ENCODE results near the gene UBE2E2. TPM values are rescaled to one million over a fixed set of nuclear protein-coding genes. Genes with fewer than 3 reads are reported as not detected.

UBE2E2 gene
- total and polyA plus RNA-seq, 2 experiments from 2014 or later = 140 to 246 TPM

- Histone ChIP-seq H3K27ac (no peak overlapping the region), H3K36me3 (no peaks in the 10 kb centered on the region), H3K4me3 (no peak overlapping the region), H3K9me3 (ENCODE audit: low read depth) (no peaks in the 10 kb centered on the region), H3K4me1 (ENCODE audit: low read depth) (no peaks in the 10 kb centered on the region), H3K27me3 (no peaks in the 10 kb centered on the region)
- no peak for DNase-seq (ENCODE audit: low read depth in 1 of 2, low spot score in 1 of 2)
- TF ChIP-seq CTCF (IDR thresholded peaks at IDR 0.05; ENCODE audit: low read depth, low read length) = no peak
Observed at GRCh38 chr3:23213813-23214212, 10.7 kb downstream of the UBE2E2 start.

GRCh38 chr3:23217872-23218554, 14.9 kb downstream of the UBE2E2 start:
- no peak for DNase-seq (ENCODE audit: low read depth in 1 of 2, low spot score in 1 of 2)
- TF ChIP-seq CTCF (IDR thresholded peaks at IDR 0.05; ENCODE audit: low read depth, low read length) = no peak
- H3K4me1 ChIP-seq (ENCODE audit: low read depth) = no peaks in the 10 kb centered on the region

GRCh38 chr3:23219117-23219516, 16.0 kb downstream of the UBE2E2 start:
- TF ChIP-seq CTCF (IDR thresholded peaks at IDR 0.05; ENCODE audit: low read depth, low read length) = no peak
- no peaks in the 10 kb centered on the region for H3K27me3 ChIP-seq
- H3K27ac ChIP-seq = no peak overlapping the region
- H3K9me3 ChIP-seq (ENCODE audit: low read depth) = no peaks in the 10 kb centered on the region
- H3K36me3 ChIP-seq = no peaks in the 10 kb centered on the region
- no peak overlapping the region for H3K4me3 ChIP-seq
- no peaks in the 10 kb centered on the region for H3K4me1 ChIP-seq (ENCODE audit: low read depth)
- DNase-seq (ENCODE audit: low read depth in 1 of 2, low spot score in 1 of 2) = no peak

More at GRCh38 chr3:23217872-23218554, 14.9 kb downstream of the UBE2E2 start:
- no peak overlapping the region for H3K27ac ChIP-seq
- H3K9me3 ChIP-seq (ENCODE audit: low read depth) = no peaks in the 10 kb centered on the region
- no peaks in the 10 kb centered on the region for H3K36me3 ChIP-seq
- H3K27me3 ChIP-seq = no peaks in the 10 kb centered on the region
- H3K4me3 ChIP-seq = no peak overlapping the region

GRCh38 chr3:23219552-23219951, 16.4 kb downstream of the UBE2E2 start:
- no peak for TF ChIP-seq CTCF (IDR thresholded peaks at IDR 0.05; ENCODE audit: low read depth, low read length)
- H3K27me3 ChIP-seq = no peaks in the 10 kb centered on the region
- H3K4me3 ChIP-seq = no peak overlapping the region

GRCh38 chr3:23221136-23221535, 18.0 kb downstream of the UBE2E2 start:
- Histone ChIP-seq H3K4me1 (ENCODE audit: low read depth) (no peaks in the 10 kb centered on the region), H3K27ac (no peak overlapping the region), H3K27me3 (no peaks in the 10 kb centered on the region), H3K9me3 (ENCODE audit: low read depth) (no peaks in the 10 kb centered on the region), H3K36me3 (no peaks in the 10 kb centered on the region), H3K4me3 (no peak overlapping the region)
- TF ChIP-seq CTCF (IDR thresholded peaks at IDR 0.05; ENCODE audit: low read depth, low read length) = no peak
- DNase-seq (ENCODE audit: low read depth in 1 of 2, low spot score in 1 of 2) = no peak

More at GRCh38 chr3:23219552-23219951, 16.4 kb downstream of the UBE2E2 start:
- Histone ChIP-seq H3K36me3 (no peaks in the 10 kb centered on the region), H3K9me3 (ENCODE audit: low read depth) (no peaks in the 10 kb centered on the region), H3K27ac (no peak overlapping the region), H3K4me1 (ENCODE audit: low read depth) (no peaks in the 10 kb centered on the region)
- DNase-seq (ENCODE audit: low read depth in 1 of 2, low spot score in 1 of 2) = no peak
